ENCODE data around the gene FAM163A.
A peak's percentile ranks its signal among the peaks of the same experiment; 100 is the strongest.
"Not testable (repeated sequence)": the region's sequence is repeated elsewhere in the genome, so short reads cannot be mapped to it uniquely, and the experiment has no call there.

FAM163A gene

DNA sequence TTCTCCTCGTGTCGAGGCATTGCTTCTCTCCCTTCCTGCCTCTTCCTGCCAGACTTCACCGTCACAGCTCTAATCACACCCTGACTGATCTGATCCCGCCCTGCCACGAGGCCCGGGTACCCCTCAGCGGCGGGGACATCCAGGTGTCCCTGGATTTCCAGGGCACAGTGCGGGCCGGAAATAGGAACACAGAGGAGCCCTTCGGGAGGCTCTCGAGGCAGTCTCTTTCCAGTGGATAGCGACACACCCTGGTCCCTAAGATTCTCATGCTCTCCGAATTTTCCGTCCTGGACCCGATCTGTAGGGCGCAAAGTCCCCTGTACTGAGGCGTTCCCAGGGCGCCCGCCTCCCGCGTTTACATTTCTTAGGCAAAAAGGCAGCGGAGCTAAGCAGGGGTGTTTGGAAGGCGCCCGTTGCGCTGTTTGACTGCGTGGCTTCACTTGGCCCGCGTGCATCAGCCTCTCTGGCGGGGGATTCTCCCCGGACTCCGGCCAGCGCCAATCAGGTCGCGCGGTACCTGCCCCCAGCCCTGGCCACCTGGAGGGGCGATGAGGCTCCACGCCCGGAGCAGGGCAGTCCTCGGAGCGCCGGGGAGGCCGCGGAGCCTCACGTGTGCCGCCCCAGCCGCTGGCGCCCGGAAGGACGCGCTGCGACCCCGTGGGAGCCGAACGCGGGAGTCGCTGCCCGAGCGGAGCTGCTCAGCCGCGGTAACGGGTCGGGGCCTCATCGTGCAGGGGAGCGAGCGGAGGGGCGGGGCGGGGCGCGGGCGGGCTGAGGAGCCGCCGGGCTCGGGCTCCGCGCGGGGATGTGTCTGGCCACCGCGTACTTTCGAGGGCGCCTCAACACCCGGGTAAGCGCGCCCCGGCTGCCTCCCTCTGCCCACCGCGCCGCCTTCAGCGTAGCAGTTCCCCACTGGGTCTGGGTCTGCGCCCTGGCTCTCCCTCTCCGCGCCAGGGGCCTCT, at the start of gene FAM163A:
Gene FAM163A (plus strand): TSS at position 575 of the 962 bp plus-strand sequence. CDS start 69,807 bp downstream, outside the sequence.
- no peak for DNase-seq (ENCODE audit: low read depth)

DNA sequence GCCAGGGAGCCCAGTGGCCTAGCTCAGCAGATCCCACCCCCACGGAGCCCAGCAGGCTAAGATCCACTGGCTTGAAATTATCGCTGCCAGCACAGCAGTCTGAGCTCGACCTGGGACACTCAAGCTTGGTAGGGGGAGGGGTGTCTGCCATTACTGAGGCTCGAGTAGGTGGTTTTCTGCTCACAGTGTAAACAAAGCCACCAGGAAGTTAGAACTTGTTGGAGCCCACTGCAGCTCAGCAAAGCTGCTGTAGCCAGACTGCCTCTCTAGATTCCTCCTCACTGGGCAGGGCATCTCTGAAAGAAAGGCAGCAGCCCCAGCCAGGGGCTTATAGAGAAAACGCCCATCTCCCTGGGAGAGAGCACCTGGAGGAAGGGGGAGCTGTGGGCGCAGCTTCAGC, 48.6 kb upstream of the FAM163A start:
- DNase-seq (ENCODE audit: low read depth) = not testable (repeated sequence)

DNA sequence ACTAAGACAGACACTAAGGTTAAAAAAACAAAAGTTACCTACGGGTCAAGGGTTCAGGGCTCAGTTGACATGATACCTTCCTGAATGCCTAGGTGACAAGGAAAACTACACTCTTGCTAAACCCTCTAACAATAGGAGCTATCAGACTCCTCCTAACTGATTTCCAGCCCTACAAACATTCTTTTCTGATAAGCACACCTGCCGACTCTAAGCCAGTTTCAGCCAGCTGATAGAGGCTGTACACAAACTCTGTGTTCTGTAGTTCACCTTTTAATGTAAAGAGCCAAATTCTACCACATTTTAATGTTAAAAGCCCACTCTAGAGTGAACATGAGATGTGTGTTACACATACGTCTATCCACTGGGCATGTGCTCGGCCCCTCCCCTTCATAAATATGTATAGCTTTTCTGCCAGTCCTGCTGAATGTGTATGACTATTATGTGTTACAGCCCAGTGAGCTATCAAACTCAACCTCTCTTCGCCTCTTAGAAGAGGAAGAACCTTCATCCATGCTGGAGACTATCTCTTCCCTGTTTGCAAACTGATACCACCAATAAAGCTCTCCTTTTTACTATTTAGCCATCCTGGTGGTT, 40.0 kb upstream of the FAM163A start:
- DNase-seq (ENCODE audit: low read depth) = no peak

DNA sequence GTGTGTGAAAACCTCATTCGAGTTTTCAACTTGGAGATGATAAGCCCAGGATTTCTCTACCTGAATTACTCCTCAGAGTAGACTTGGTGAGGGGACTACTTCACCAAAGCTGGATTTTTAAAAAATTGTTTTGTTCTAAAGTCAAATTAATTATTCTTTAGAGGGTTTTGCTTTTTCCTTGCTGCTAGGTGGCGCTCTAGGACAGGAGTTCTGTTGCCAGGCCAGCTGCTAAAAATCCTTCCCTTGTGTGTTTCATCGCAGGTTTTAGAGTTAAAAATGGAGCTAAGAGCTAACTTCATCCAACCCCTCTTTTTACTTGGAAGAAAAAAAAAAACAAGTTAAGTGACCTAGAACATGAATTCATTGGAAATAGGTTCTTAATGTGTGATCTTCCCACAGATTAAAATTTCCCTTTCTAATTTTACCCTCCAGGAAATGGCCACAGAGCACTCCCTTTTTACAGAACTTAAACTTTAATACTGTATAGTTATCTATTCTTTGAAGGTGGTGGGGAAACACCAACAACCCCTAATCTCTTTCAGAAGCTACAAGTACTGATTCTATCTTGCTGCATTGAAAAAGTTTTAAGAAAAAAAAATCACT, 36.7 kb upstream of the FAM163A start:
- DNase-seq (ENCODE audit: low read depth) = peak; percentile 58

DNA sequence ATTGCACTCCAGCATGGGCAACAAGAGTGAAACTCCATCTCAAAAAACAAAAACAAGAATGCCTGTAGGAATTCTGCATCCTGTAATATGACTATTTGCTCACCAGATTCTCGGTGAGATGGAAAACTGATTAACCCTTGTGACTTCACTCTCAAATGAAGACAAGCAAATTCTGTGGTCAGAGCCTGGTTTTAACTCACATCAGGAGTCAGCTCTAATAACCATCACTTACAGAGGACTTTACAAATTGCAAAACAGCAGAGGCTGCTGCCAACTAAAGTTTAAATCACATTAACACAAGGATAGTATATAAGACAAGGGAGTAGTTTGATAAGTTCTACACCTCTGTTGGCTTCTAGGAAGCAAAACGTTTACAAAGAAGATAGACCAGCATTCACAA, 35.7 kb upstream of the FAM163A start:
- peak; percentile 77 for DNase-seq (ENCODE audit: low read depth)

DNA sequence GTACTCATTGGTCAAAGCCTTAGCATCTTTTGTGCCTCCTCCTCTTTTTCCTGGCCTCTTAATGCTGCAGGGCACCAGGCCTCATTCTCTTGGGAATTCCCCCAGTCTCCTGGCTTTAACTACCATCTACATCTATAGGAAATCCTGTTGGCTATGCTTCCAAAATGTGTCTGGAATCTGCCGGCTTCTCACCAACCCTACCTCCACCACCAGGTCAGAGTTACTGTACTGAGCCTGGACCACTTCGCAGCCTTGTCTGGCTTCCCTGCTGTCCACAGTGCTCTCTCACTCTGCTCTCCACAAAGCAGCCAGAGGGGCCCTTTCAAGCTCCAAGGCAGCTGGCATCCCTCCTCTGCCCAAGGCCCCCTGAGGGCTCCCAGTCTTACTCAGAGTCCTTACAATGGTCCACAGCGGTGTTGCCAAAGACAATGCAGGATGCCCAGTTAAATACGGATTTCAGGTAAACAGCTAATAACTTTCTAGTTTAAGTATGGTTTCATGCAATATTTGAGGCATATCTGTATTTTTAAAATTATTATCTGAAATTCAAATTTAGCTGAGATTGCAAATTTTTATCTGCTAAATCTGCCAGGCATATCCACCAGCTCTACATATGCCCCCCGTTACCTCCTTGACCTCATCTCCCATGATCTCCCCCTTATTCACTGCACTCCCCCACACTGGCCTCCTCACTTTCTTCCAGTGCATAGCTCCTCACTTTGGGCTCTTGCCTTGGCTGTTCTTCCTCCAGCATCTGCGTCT, 34.5 kb upstream of the FAM163A start:
- no peak for DNase-seq (ENCODE audit: low read depth)

DNA sequence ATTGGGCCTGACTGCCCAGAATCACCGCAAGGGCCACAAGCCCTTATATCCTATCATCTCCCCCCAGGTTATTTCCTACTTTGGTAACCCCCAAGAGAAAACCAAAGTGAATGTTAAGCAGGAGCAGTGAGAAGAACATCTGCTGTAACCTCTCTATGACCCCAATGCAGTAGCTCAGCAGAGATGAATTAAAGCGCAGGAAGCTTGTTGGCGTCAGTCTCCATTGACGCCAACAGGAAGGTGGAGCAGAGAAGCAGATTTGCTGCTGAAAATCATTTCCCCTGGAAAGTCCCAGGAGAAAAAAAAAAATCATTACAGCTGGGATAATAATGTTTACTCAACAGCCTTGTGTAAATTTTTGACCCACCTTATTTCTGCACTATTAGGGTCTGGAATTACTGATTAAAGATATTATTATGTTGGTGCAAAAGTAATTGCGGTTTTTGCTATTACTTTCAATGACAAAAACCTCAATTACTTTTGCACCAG, 33.2 kb upstream of the FAM163A start:
- DNase-seq (ENCODE audit: low read depth) = peak; percentile 78

DNA sequence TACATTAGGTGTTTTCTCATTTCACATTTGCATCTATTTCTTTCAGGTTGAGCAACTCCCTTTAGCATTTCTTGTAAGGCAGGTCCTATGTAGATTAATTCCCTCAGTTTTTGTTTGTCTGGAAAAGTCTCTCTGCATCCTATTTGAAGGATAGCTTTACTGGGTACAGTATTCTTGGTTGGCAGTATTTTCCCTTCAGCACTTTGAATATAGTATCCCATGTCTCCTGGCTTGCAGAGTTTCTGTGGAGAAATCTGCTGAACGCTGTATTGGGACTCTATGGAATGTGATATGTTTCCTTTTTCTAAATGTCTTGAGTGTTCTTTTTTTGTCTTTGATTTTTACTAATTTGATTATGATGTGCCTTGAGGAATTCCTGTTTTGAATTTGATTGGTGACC, 28.9 kb upstream of the FAM163A start:
- DNase-seq (ENCODE audit: low read depth) = peak; percentile 7

DNA sequence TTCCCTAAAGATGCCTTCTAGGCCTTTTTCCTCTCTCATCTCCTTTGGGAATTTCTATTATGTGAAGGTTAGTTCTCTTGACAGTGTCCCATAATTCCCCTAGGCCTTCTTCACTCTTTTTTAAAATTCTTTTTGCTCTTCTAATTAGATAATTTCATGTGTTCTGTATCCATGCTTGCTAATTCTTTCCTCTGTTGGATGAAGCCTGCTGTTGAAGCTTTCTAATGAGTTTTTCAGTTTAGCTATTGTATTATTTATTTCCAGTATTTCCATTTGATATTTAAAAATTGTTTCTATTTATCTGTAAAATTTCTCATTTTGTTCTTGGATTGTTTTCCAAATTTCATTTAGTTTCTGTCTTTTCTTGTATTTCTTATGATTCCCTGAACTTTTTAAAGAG, 28.5 kb upstream of the FAM163A start:
- DNase-seq (ENCODE audit: low read depth) = no peak

DNA sequence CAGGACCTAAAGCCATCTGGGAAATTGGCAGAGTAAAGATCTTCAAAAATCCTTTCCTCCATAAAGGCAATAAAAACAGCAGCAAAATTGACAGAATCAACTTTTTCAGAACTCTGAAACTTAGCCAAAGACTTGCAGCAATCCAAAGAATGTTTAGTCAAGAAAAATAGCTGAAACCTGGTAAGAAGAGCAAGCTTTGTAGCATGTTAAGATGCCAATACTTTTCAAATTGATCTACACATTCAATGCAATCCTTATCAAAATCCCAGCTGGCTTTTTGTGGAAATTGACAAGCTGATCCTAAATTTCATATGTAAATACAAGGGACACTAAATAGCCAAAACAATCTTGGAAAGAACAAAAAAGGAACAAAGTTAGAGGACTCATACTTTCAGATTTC, 23.8 kb upstream of the FAM163A start:
- no peak for DNase-seq (ENCODE audit: low read depth)

DNA sequence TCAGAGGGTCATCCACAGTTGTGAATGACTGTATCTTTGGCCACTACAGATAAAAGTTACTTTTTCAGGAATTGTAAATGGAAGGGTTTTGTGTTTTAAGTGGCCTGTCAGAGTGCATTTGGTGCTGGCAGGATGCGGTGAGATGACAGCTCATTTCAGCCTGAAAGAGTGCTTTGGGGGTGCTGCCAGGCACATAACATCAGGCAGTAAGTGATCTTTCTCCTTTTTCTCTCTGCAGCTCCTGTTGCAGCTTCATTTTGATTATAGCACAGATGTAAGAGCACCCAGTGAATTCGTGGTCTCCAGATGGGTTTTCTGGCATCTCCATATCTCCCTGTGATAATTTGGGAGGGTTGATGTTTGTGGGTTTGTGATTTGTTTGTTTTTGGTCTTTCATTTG, 14.8 kb upstream of the FAM163A start:
- peak; percentile 11 for DNase-seq (ENCODE audit: low read depth)

DNA sequence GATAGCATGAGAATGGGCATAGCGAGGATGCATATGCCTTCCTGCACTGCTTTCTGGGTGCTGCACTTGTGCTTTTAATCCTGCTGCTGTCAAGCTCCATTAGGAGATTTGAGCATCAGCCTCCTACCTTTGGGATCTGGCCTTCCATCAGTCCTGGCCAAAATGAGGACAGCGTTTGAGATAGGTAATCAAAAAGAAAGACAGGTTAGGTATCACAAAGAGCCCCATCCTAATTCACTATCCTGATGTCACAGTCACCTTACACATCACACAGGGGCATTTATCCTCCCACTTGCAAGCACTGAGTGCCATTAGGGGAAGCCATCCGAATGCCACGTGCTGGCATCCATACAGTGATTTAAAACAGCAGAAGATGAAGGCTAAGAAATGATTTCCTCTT, 13.2 kb upstream of the FAM163A start:
- DNase-seq (ENCODE audit: low read depth) = no peak

DNA sequence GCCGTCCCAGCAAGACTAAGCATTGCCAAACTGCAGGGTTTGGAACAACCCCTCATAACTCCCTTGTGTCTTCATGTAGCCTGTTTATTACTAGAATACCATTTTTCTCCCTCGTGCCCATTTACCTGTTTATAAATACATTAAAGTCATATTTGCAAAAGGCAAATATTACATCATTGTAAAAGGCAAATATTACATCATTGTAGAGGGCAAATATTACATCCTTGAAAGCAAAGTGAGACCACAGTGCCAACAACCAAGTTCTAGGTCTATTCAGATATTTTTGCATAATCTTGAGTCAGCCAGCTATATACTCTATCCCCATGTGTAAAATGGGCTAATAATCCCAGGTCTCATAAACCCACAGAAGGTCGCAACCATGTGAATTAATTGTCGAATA, 11.4 kb upstream of the FAM163A start:
- no peak for DNase-seq (ENCODE audit: low read depth)

DNA sequence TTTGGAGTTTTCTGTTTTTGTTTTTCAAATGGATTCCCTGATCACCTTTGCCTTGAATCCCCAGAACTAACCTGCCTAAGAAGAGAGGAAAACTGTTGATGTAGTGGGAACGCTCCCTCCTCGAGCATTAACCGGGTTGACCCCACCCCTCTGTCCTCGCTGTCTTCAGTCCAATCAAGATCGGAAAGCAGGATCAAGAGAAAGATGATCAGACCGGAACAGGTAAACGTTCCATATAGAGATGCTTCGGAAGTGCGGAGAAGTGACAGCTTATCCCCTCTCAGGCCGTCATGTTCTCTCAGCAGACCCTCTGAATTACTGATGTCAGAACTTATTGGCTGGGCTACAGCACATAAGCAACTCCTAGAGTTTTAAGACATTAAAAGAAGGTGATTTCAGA, 800 bp upstream of the FAM163A start:
- DNase-seq (ENCODE audit: low read depth) = no peak

DNA sequence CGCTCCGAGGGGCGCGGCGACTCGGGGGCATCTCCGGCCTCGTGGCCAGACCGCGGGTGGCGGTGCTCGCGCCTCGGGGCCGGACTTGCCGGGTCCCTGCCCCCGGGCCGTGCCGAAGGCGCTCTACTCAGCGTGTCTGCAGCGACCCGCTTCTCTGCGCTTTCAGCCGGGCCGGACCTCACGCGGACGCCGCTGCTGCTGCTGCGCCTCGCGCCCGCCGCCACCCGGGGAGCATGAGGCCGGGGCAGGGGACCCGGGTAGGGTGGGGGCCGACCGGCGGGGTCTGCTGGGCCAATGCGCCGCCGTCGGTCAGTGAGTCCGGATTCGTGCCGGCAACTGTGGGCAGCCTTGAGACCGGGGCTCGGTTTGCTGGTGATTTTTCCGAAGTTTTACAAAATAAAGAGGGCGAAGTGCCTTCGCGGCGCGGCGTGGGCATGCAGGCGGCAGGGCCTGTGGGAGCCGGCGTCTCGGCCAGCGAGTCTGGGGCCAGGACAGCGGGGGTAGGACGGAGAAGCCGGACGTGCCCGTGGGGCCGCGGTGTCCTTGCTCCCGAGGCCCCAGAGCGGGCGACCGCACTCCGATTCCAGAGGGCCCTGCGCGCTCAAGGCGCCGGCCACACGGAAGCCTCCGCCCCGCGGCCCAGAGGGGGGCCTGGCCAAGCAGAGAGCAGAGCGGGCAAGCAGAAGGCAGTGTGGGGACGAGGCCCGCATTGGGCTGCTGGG, 749 bp downstream of the FAM163A start:
- DNase-seq (ENCODE audit: low read depth) = no peak

DNA sequence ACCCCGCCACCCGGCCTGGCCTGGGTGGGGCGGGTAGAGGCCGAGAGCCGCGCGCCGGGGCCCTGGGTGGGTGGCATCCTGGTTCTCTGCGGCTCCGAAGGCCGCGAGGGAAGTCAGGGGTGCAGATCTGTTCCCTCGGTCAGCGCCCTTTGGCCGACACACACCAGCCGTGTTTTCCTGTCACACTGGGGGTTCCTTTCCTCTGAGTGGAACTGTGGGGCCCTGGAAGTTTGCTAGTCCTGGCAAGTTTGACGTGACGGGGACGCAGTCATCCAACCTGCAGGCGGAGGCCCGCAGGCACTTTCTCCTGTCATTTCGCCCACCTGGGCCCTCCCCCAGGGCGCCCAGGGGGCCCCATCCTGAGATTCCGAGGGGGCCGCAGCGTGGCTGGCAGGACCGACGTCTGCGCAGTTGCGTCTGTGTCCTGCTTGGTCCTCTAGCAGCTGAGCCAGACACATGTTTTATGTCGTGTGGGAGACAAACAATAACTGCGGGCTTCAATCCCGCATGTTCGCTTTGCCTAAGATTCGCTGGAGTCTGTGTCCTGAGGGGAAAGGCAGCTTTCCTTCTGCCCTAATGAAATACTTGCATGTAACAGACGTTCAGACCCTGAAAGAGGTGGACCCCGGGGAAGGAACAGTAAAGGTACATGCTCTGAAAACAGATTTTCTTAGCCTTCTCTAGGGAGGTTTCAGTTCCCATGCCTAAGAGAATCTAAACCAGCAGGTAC, 1.5 kb downstream of the FAM163A start:
- DNase-seq (ENCODE audit: low read depth) = no peak

DNA sequence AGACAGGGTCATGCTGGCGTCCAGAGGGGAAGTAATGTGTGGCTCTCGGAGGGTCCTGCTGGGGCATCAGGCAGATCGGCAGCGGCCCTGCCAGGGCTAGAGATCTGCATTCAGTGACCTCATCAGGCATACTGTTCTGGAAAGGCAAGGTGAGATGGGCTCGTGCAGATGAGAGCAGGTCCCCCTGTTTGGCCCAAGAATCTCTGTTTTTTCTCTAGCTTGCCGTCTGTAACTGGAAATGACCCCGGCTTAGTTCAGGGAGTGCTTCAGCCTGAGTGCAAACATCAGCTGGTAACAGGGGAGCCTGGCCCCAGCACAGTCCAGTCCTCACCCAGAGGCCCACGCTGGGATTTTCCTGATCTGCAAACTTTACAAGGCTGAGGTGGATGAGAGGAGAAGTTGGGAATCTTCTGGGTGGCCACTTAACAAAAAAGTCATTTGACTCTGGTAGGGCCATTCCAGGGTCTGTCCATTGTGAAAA, 2.1 kb downstream of the FAM163A start:
- DNase-seq (ENCODE audit: low read depth) = no peak

DNA sequence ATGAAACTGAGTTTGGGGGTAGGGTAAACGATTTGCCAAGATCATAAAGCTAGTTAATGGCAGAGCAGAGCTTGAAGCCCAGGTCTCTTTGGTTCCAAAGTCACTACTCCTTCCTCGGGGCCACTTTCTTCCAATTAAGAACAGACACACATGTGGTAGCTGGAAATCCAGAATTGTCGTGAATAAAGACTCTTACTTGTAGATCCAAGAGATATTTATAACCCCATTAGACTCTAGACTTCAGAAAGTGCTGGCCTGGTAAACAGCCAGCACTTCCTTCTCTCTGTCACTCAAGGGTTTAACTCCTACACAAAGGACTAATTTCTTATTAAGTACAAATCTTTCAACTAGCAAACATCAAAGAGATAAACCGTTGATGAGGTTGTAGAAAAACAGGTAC, 2.7 kb downstream of the FAM163A start:
- DNase-seq (ENCODE audit: low read depth) = no peak

DNA sequence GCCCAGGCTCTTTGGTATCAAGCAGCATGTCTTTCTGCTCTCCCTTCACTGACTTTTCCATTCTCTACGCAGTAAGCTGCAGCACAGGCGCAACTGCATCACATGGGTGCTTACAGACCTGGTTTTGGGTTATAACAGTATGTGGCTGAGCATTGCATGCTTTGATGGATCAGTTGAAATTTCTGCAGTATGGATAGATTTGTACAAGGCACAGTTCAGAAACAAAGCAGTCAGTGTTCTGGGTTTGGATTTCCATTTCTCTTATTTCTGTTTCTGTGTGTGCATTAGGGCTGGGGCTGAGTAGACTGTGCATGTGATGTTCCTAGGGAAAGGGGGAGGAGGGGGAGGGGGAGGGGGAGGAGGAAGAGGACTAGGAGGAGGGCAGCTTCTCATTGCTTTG, 4.5 kb downstream of the FAM163A start:
- DNase-seq (ENCODE audit: low read depth) = no peak

DNA sequence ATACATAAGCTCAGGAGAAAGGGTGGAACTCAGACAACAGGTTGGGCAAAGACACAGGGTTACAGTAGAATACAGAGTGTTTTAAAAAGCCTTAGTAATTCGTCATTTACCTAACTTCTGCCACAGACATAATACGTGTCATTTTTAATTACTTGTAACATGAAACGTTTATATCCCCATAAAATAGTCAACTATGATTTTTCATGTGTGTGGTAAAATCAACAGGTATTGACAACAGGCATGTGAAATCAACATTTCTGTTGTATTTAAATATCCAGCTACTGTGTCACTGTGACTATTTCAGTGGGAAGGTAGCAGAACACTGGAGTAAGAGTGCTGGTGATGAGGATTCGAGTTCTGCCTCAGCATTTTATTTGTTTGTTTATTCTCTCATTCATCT, 5.7 kb downstream of the FAM163A start:
- no peak for DNase-seq (ENCODE audit: low read depth)

DNA sequence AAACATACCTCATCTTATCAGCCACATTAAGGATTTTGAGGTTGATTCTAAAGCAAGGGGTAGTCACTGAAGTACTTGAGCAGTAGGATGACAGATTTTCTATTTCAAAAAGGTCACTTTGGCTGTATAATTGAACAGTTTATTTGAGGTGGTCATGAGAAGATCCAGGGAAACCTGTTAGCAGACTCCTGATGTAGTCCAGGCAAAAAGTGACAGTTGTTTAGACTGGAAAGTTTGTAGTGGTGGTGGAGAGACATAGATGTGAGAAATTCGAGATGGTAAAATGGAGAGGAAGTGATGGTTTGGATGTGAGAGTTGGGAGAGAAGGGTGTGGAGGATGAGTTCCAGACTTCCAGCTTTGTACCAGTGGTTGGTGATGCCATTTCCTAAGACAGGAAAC, 7.5 kb downstream of the FAM163A start:
- no peak for DNase-seq (ENCODE audit: low read depth)

Measured in amniotic epithelial cell (primary cell).